ENCODE measurements around the gene PNMA8B.

The PNMA8B gene

GRCh38 chr19:46451352-46451751 is 44.3 kb downstream of the PNMA8B start:
- no peak for DNase-seq

- DNase-seq, result no peak
Measured at GRCh38 chr19:46450737-46451136, 44.9 kb downstream of the PNMA8B start.

GRCh38 chr19:46449228-46449627 is 46.4 kb downstream of the PNMA8B start:
- no peak for DNase-seq

- no peak for DNase-seq
Measured at GRCh38 chr19:46448601-46449000, 47.1 kb downstream of the PNMA8B start.

GRCh38 chr19:46447824-46448223 is 47.8 kb downstream of the PNMA8B start:
- DNase-seq, result no peak

GRCh38 chr19:46447006-46447405 is 48.7 kb downstream of the PNMA8B start:
- DNase-seq, result no peak

GRCh38 chr19:46446021-46446420 is 49.6 kb downstream of the PNMA8B start:
- no peak for DNase-seq

GRCh38 chr19:46442808-46443450 is 52.7 kb downstream of the PNMA8B start:
- DNase-seq, result no peak

GRCh38 chr19:46441866-46442265 is 53.8 kb downstream of the PNMA8B start:
- no peak for DNase-seq
